Karpas-422 (cell line): ENCODE results near the gene ERV3-1. TPM values are rescaled to one million over a fixed set of nuclear protein-coding genes. Genes with fewer than 3 reads are reported as not detected.
"Not testable (repeated sequence)": the region's sequence is repeated elsewhere in the genome, so short reads cannot be mapped to it uniquely, and the experiment has no call there.

Source experiments
- DNase-seq: peaks from one replicate; pipeline ENCODE4 v3.0.0-alpha.2; 2015
- H2AFZ ChIP-seq: fragments of 200-600 bp; sonication (generic); 2 replicates; pipeline ENCODE4 v1.6.1; 2014; ENCODE audit warnings: antibody characterized with exemption, low read length, mixed read lengths
- H3K27ac ChIP-seq: fragments of 200-600 bp; sonication (generic); 2 replicates; pipeline ENCODE4 v1.5.1; 2014; ENCODE audit warnings: mild to moderate bottlenecking, low read length, moderate library complexity
- H3K27me3 ChIP-seq: fragments of 200-600 bp; sonication (generic); 2 replicates; pipeline ENCODE4 v1.6.1; 2014; ENCODE audit warnings: low read length, mixed read lengths
- H3K36me3 ChIP-seq: fragments of 200-600 bp; sonication (generic); 2 replicates; pipeline ENCODE4 v1.6.1; 2014; ENCODE audit warnings: low read length, mixed read lengths; ENCODE audit not compliant: insufficient read depth
- H3K4me1 ChIP-seq: fragments of 200-600 bp; sonication (generic); 2 replicates; pipeline ENCODE4 v1.6.1; 2014; ENCODE audit warnings: mild to moderate bottlenecking, low read length, mixed read lengths
- H3K4me2 ChIP-seq: fragments of 200-600 bp; sonication (generic); 2 replicates; pipeline ENCODE4 v1.6.1; 2014; ENCODE audit warnings: low read length, low read depth, mild to moderate bottlenecking; ENCODE audit not compliant: poor library complexity, severe bottlenecking
- H3K4me3 ChIP-seq: fragments of 200-600 bp; sonication (generic); 2 replicates; pipeline ENCODE4 v1.5.1; 2014; ENCODE audit warnings: mild to moderate bottlenecking, antibody characterized with exemption, low read length, mixed read lengths
- H3K79me2 ChIP-seq: fragments of 200-600 bp; sonication (generic); 2 replicates; pipeline ENCODE4 v1.6.1; 2014; ENCODE audit warnings: mild to moderate bottlenecking, low read length, mixed read lengths
- H3K9ac ChIP-seq: fragments of 200-600 bp; sonication (generic); 2 replicates; pipeline ENCODE4 v1.6.0; 2014; ENCODE audit warnings: low read length
- H3K9me2 ChIP-seq: fragments of 200-600 bp; sonication (generic), shearing (Covaris generic); replicated peaks from 2 replicates; pipeline ENCODE4 v1.6.0; 2014; ENCODE audit warnings: mild to moderate bottlenecking, low read length, moderate library complexity; ENCODE audit not compliant: insufficient read depth
- H3K9me3 ChIP-seq: fragments of 300-700, 200-600 bp; sonication (generic); 2 replicates; pipeline ENCODE4 v1.6.1; 2014; ENCODE audit warnings: low read length, mixed read lengths
- H4K20me1 ChIP-seq: fragments of 200-600 bp; sonication (generic); 2 replicates; pipeline ENCODE4 v1.6.1; 2014; ENCODE audit warnings: mild to moderate bottlenecking, antibody characterized with exemption, low read length, low read depth; ENCODE audit not compliant: insufficient read depth
- total RNA-seq: library from RNA; depleted of rRNA; stranded (reverse); fragments of >200 nt; shearing (Covaris generic); gene quantifications from 2 replicates; pipeline ENCODE4 v1.2.3, GENCODE V29; 2014; ENCODE audit warnings: low replicate concordance

Gene ERV3-1
- total RNA-seq, 1 experiment from 2014 or later: 20.0 TPM

- H3K79me2 ChIP-seq: peaks cover 16% of the 10 kb centered on the region
- not testable (repeated sequence) for H3K9me3 ChIP-seq, H3K9me2 ChIP-seq, H2AFZ ChIP-seq, H3K4me2 ChIP-seq, H3K27me3 ChIP-seq, H3K9ac ChIP-seq, DNase-seq, H3K27ac ChIP-seq, H3K4me3 ChIP-seq, H4K20me1 ChIP-seq, H3K36me3 ChIP-seq
- H3K4me1 ChIP-seq: peaks cover 11% of the 10 kb centered on the region
These were observed 3.4 kb upstream of the ERV3-1 start for GRCh38 chr7:65009881-65010280.

- H3K27me3 ChIP-seq, H3K27ac ChIP-seq, DNase-seq, H3K4me2 ChIP-seq, H3K9me3 ChIP-seq, H3K9me2 ChIP-seq, H2AFZ ChIP-seq, H3K36me3 ChIP-seq, H4K20me1 ChIP-seq, H3K4me3 ChIP-seq, H3K9ac ChIP-seq: not testable (repeated sequence)
- H3K79me2 ChIP-seq: peaks cover 21% of the 10 kb centered on the region
- peaks cover 11% of the 10 kb centered on the region for H3K4me1 ChIP-seq
These were observed 2.9 kb upstream of the ERV3-1 start for GRCh38 chr7:65009394-65009793.

DNA sequence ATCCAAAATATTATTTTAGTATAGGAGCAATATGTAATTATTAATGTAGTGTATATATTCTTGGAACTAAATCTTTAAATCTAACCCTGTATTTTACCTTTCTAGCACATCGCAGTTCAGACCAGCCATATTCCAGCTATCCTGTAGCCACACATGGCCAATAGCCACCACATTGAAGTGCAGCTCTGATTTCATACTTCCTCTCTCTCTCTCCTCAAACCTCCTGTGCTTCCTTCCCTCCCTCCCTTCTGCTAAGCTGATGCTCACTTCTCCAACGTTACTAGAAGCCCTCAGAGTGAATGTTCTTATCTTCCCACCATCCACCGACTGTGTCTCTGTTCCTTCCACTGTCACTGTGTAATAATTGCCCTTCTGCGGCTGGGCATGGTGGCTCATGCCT, 549 bp upstream of the ERV3-1 start:
- peak overlapping the region; percentile 19; the same call in 1 of the 2 replicates for H3K27ac ChIP-seq
- peaks cover 27% of the 10 kb centered on the region for H3K36me3 ChIP-seq
- H3K4me1 ChIP-seq: peaks cover 11% of the 10 kb centered on the region
- H3K79me2 ChIP-seq: peaks cover 43% of the 10 kb centered on the region
- H3K9me3 ChIP-seq, H4K20me1 ChIP-seq, H3K27me3 ChIP-seq, H3K9ac ChIP-seq, H3K9me2 ChIP-seq, H3K4me3 ChIP-seq, DNase-seq: not testable (repeated sequence)
- H2AFZ ChIP-seq: peak overlapping the region; percentile 14
- H3K4me2 ChIP-seq: peak overlapping the region; percentile 84

DNA sequence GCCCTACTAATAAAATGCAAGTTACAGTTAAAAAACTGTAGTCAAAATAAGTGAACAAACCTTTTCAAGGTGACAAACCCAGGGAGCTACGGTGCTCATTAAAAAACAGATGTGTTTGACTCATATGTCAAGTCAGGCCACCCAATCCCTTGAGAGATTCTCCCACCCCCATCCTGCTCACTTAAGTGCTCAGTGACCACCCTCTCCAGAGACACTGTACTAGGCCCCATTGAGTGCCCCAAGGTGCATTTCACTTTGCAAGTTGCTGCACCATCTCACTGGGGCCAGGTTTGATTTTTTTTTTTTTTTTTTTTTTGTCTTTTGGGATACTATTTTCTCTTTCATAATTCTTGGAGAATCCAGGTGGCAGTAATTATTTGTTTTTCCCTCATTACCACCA, 1.9 kb downstream of the ERV3-1 start:
- Histone ChIP-seq H3K27ac (no peak overlapping the region), H3K36me3 (peaks cover 39% of the 10 kb centered on the region), H3K79me2 (peaks cover 64% of the 10 kb centered on the region), H3K4me3 (no peak overlapping the region), H2AFZ (no peak overlapping the region), H3K9me3 (peaks cover 9% of the 10 kb centered on the region), H4K20me1 (no peaks in the 10 kb centered on the region), H3K9me2 (no peaks in the 10 kb centered on the region), H3K9ac (no peak overlapping the region), H3K4me1 (peaks cover 16% of the 10 kb centered on the region), H3K4me2 (peak overlapping the region; percentile 84), H3K27me3 (no peaks in the 10 kb centered on the region)
- DNase-seq: peak; percentile 40

- Histone ChIP-seq H3K36me3 (peaks cover 48% of the 10 kb centered on the region), H3K27me3 (no peaks in the 10 kb centered on the region), H3K4me3 (no peak overlapping the region), H2AFZ (no peak overlapping the region), H3K9me2 (no peaks in the 10 kb centered on the region), H3K27ac (no peak overlapping the region), H3K4me1 (peaks cover 17% of the 10 kb centered on the region), H3K4me2 (no peak overlapping the region), H4K20me1 (no peaks in the 10 kb centered on the region), H3K79me2 (peaks cover 73% of the 10 kb centered on the region), H3K9me3 (peaks cover 13% of the 10 kb centered on the region), H3K9ac (no peak overlapping the region)
- peak; percentile 37 for DNase-seq
These were observed 3.4 kb downstream of the ERV3-1 start for GRCh38 chr7:65002972-65003585.

DNA sequence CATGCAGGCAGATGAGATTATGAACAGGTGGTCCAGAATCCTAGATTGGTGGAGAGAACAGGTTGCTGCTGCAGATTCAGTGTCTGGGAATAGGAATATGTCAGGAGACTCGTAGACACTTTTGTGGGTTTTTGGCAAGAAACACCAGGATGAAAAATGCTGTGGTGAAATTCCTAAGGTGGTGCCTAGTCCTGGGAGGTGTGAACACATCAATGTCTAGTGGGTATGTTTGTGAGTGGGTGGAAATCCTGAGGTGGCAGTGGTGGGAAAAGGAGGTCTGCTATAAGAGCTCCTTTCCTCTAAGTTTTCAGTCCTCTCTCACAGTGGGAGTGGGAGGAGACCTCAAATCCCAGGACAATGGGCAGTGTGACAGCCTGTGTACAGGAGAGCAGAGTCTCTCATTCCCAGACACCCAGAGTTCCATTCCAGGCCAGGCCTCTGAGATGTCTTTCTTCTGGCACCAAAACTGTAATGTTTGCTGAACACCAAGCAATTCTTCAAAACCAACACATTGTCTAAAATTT, 5.1 kb downstream of the ERV3-1 start:
- peaks cover 72% of the 10 kb centered on the region for H3K79me2 ChIP-seq
- H2AFZ ChIP-seq: no peak overlapping the region
- no peak overlapping the region for H3K27ac ChIP-seq
- H3K27me3 ChIP-seq: no peaks in the 10 kb centered on the region
- peaks cover 48% of the 10 kb centered on the region for H3K36me3 ChIP-seq
- peaks cover 12% of the 10 kb centered on the region for H3K4me1 ChIP-seq
- peak; percentile 33 for DNase-seq
- H3K9me2 ChIP-seq: no peaks in the 10 kb centered on the region
- peaks cover 15% of the 10 kb centered on the region for H3K9me3 ChIP-seq
- H4K20me1 ChIP-seq: no peaks in the 10 kb centered on the region
- no peak overlapping the region for H3K4me3 ChIP-seq
- H3K9ac ChIP-seq: no peak overlapping the region
- H3K4me2 ChIP-seq: no peak overlapping the region

GRCh38 chr7:64999165-65000004, 7.1 kb downstream of the ERV3-1 start:
- H3K9me2 ChIP-seq: no peaks in the 10 kb centered on the region
- H3K27me3 ChIP-seq: no peaks in the 10 kb centered on the region
- H4K20me1 ChIP-seq: no peaks in the 10 kb centered on the region
- no peak overlapping the region for H2AFZ ChIP-seq
- H3K4me1 ChIP-seq: peaks cover 6% of the 10 kb centered on the region; the same call in 1 of the 2 replicates
- H3K9me3 ChIP-seq: peaks cover 27% of the 10 kb centered on the region
- no peak overlapping the region for H3K4me3 ChIP-seq
- peak overlapping the region; percentile 39; the same call in 1 of the 2 replicates for H3K27ac ChIP-seq
- peaks cover 40% of the 10 kb centered on the region for H3K36me3 ChIP-seq
- no peak overlapping the region for H3K9ac ChIP-seq
- peak; percentile 60 for DNase-seq
- no peak overlapping the region for H3K4me2 ChIP-seq
- H3K79me2 ChIP-seq: peaks cover 52% of the 10 kb centered on the region

DNA sequence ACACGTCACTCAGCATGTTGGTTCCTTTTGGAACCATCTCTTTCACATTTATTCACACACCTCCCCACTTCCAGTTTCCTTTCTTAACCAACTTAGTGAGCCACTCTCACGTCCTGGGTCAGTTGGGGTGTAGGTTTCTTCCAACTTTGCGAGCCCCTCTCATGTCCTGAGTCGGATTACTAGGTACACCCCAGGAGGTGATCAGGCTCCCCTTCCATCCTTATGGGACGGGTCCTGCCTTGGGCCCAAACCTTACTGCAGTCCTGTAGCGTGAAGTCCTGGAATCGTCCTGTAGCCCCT, 7.7 kb downstream of the ERV3-1 start:
- H3K4me3 ChIP-seq: no peak overlapping the region
- no peak overlapping the region for H3K4me2 ChIP-seq
- peaks cover 34% of the 10 kb centered on the region for H3K36me3 ChIP-seq
- H2AFZ ChIP-seq: no peak overlapping the region
- H3K79me2 ChIP-seq: peaks cover 46% of the 10 kb centered on the region
- no peak for DNase-seq
- no peaks in the 10 kb centered on the region for H3K9me2 ChIP-seq
- no peaks in the 10 kb centered on the region for H4K20me1 ChIP-seq
- H3K27ac ChIP-seq: no peak overlapping the region
- H3K4me1 ChIP-seq: peaks cover 6% of the 10 kb centered on the region; the same call in 1 of the 2 replicates
- H3K9me3 ChIP-seq: peaks cover 26% of the 10 kb centered on the region
- no peaks in the 10 kb centered on the region for H3K27me3 ChIP-seq
- no peak overlapping the region for H3K9ac ChIP-seq
